ENCODE data around the gene THRAP3.

DNA sequence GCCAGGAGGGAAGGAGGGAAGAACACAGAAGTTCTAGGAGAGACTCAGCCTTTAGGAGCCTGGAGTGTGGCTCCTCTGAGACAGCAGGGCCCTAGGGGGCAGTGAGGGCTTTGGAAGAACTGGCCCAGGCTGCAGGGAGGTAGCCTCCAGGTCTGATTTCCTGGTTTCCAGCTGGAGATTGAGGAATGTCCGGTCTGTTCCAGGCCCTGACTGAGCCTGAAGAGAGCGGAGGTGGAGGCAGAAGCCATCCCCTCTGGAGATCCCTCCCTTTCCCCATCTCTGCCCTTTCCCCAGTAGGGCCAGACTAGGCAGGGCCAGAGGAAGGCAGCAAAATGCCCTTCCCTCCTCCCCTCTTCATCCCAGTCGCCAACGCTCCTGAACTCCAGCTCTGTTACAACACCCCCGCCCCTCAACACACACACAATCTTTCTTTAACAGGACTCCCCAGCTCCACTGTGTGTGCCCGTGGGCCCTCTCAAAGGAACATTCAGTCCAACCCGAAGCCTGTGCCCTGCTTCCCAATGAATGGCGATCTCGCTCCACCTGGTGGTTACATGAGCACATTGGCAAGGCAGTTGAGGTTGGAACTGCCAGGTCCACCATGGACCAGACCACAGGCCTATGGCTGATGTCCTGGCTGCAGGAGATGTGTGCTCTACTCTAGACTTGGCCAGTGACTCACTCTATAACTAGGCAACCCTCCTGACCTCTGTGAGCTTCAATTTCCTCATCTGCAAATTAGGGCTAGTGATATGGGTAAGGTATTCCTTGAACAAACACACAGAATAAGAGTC, 36.2 kb upstream of the THRAP3 start:
- TF ChIP-seq POLR2AphosphoS5 (IDR thresholded peaks at IDR 0.05; ENCODE audit: low read depth, low read length) (no peak), POLR2A (IDR thresholded peaks at IDR 0.05; ENCODE audit: low read depth, low read length) (no peak), TAF1 (IDR thresholded peaks at IDR 0.05; ENCODE audit: borderline replicate concordance, low read depth, low read length) (no peak)

Measured in GM12892 (cell line).